Endothelial cell of umbilical vein (primary cell): Measurements from ENCODE around the gene COPS6. TPM values are rescaled to one million over a fixed set of nuclear protein-coding genes. Genes with fewer than 3 reads are reported as not detected.

ENCODE experiments used
- BruUV-seq: library from RNA; stranded (reverse); fragments of 400-500 nt; replicated peaks from 2 replicates; lab custom pipeline; 2021; lab: Mats Ljungman, UMichigan
- CTCF ChIA-PET: fragments of 300-600, 350-600 bp; sonication (Branson Sonifier 250); formaldehyde crosslinking; loops from one replicate; lab custom pipeline; 2021; ENCODE audit warnings: antibody characterized with exemption, inconsistent platforms; lab: Charles Lee
- POLR2A ChIA-PET: fragments of 300-600, 350-600 bp; sonication (Branson Sonifier 250); formaldehyde crosslinking; loops from one replicate; lab custom pipeline; 2021; ENCODE audit warnings: antibody characterized with exemption, inconsistent platforms; lab: Charles Lee
- DNase-seq: peaks from one replicate; pipeline ENCODE4 v3.0.0-alpha.2; 2011; ENCODE audit warnings: low read depth, low spot score
- FAIRE-seq: peaks from 2 replicates; lab custom pipeline; 2011; peaks lifted over from hg19 to GRCh38; lab: Jason Lieb, UNC
- H2AFZ ChIP-seq: 2 replicates; pipeline ENCODE4 v1.6.0; 2012; ENCODE audit warnings: low read depth, low read length, control low read depth, inconsistent platforms
- H3K27ac ChIP-seq: 2 replicates; pipeline ENCODE4 v1.5.1; 2011; ENCODE audit warnings: low read depth, mild to moderate bottlenecking, control low read depth, low read length, moderate library complexity; ENCODE audit not compliant: insufficient read depth
- H3K27me3 ChIP-seq, 2 experiments: 2 replicates each; pipeline versions ENCODE4 v1.6.0 to v1.6.1; 2011; ENCODE audit warnings: low read length in 2 of 2, mixed read lengths in 1 of 2; ENCODE audit not compliant: control insufficient read depth in 2 of 2, insufficient read depth in 2 of 2
- H3K36me3 ChIP-seq, 2 experiments: 2 replicates in 1 of 2; 3 replicates in 1 of 2; pipeline ENCODE4 v1.5.1; 2011; ENCODE audit warnings: low read length in 2 of 2, mild to moderate bottlenecking in 1 of 2, moderate library complexity in 1 of 2; ENCODE audit not compliant: control insufficient read depth in 2 of 2, insufficient read depth in 2 of 2; ENCODE audit errors: extremely low read depth in 1 of 2
- H3K4me1 ChIP-seq: 3 replicates; pipeline ENCODE4 v1.5.1; 2011; ENCODE audit warnings: mild to moderate bottlenecking, low read length; ENCODE audit not compliant: control insufficient read depth, insufficient read depth; ENCODE audit errors: extremely low read depth
- H3K4me2 ChIP-seq: 2 replicates; pipeline ENCODE4 v1.6.1; 2011; ENCODE audit warnings: low read length, control low read depth, mixed read lengths; ENCODE audit not compliant: insufficient read depth
- H3K4me3 ChIP-seq, 3 experiments: fragments of 200-600 bp in 1 of 3; sonication (generic), shearing (Covaris generic) in 1 of 3; replicated peaks in 1 of 3; 2 replicates each; pipeline ENCODE4 v1.5.1; 2011 to 2016; ENCODE audit warnings: control low read depth in 3 of 3, low read length in 3 of 3, mild to moderate bottlenecking in 2 of 3, inconsistent platforms in 1 of 3, low read depth in 1 of 3, moderate library complexity in 1 of 3; ENCODE audit not compliant: insufficient read depth in 1 of 3
- H3K79me2 ChIP-seq: 2 replicates; pipeline ENCODE4 v1.6.0; 2012; ENCODE audit warnings: low read length, inconsistent platforms; ENCODE audit not compliant: control insufficient read depth, insufficient read depth
- H3K9ac ChIP-seq: replicated peaks from 2 replicates; pipeline ENCODE3; 2011; ENCODE audit warnings: low read length, control low read depth; ENCODE audit not compliant: insufficient read depth; ENCODE audit errors: extremely low read depth
- H3K9me1 ChIP-seq: replicated peaks from 3 replicates; pipeline ENCODE4 v1.6.0; 2011; ENCODE audit warnings: mild to moderate bottlenecking, low read length; ENCODE audit not compliant: control insufficient read depth, insufficient read depth; ENCODE audit errors: extremely low read depth
- H3K9me3 ChIP-seq: replicated peaks from 2 replicates; pipeline ENCODE4 v1.5.1; 2012; ENCODE audit warnings: low read length, inconsistent platforms; ENCODE audit not compliant: control insufficient read depth, insufficient read depth
- H4K20me1 ChIP-seq: replicated peaks from 2 replicates; pipeline ENCODE3; 2011; ENCODE audit warnings: mild to moderate bottlenecking, low read length; ENCODE audit not compliant: control insufficient read depth, insufficient read depth; ENCODE audit errors: extremely low read depth
- FOS ChIP-seq: IDR thresholded peaks from 2 replicates; pipeline ENCODE4 v1.6.1; 2011; ENCODE audit warnings: mild to moderate bottlenecking, low read length, moderate library complexity, borderline replicate concordance; ENCODE audit not compliant: insufficient read depth
- MYC ChIP-seq: IDR thresholded peaks from one replicate; pipeline ENCODE4 v1.6.1; 2011; ENCODE audit warnings: mild to moderate bottlenecking, low read depth, low read length
- POLR2AphosphoS5 ChIP-seq: IDR thresholded peaks from 2 replicates; pipeline ENCODE4 v1.6.1; 2012; ENCODE audit warnings: low read depth, mild to moderate bottlenecking, control low read depth, low read length, moderate library complexity; ENCODE audit not compliant: insufficient read depth
- dilution Hi-C: fragments of 300-500 bp; cut with MboI; formaldehyde crosslinking; loops from one replicate; pipeline ENCODE4 v1.15.0; 2019; ENCODE audit warnings: low sequenced_read_pairs; ENCODE audit not compliant: extremely low pct_ligation_motif_present
- intact Hi-C: fragments of 100-400 bp; cut with micrococcal nuclease; formaldehyde crosslinking; loops from one replicate; pipeline ENCODE4 v1.10.0; 2022
- polyA plus RNA-seq, 4 experiments: library from polyadenylated mRNA; depleted of rRNA in 3 of 4; stranded (reverse) in 3 of 4; unstranded in 1 of 4; fragments of >200 nt; gene quantifications; 2 replicates each; pipeline versions ENCODE4 v1.2.1 to v1.2.3, GENCODE V29; 2011 to 2012; ENCODE audit warnings: missing spikeins in 1 of 4
- total RNA-seq: library from RNA; stranded (reverse); gene quantifications from 2 replicates; pipeline ENCODE4 v1.2.3, GENCODE V29; 2021
- TF ChIP-seq, protein P1 (sequence below): IDR thresholded peaks from 2 replicates; pipeline ENCODE4 v1.6.1; 2011; ENCODE audit not compliant: insufficient read depth, insufficient read length

COPS6 gene
- total and polyA plus RNA-seq, 2 donors (not counting 3 experiments of a cell fraction or from before 2014, with no cell fraction given): 188 to 251 TPM

DNA sequence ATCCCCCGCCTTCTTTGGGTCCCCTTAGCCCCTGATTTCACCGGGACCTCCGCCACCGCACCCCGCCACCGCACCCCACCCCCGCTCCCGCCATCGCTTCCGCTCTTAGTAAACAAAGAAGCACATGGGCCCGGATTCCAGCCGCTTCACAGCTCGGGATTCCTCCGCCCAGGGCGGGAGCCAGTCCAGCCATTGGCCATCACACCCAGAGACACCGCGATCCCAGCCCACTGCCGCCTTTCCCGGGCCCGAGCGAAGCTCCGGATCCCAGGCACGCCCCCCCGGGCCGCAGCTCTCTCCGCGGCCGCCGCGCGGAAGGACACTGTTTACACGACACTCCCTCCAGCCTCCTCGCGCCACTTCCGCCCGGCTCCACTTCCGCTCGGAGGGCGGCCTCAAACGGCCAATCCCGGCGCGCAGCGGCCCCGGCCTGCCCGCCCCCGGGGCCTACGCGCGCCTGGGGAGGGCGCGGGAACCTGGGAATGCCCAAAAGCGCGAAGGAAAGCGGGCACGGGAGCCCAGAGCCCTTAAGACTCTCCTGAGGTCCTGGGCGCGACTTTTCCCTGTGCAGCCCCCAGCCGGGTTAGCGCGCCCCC is 11.7 kb downstream of the COPS6 start:
- DNase-seq: peak; percentile 97
- H3K79me2 ChIP-seq: peaks cover 43% of the 10 kb centered on the region
- H4K20me1 ChIP-seq: no peaks in the 10 kb centered on the region
- peak overlapping the region; percentile 15 for H2AFZ ChIP-seq
- peak overlapping the region; percentile 74 to 96 (median 75) for H3K4me3 ChIP-seq
- no peaks in the 10 kb centered on the region for H3K27me3 ChIP-seq
- FAIRE-seq: peak; percentile 82
- BruUV-seq: no TSS peak
- intact Hi-C loops: loop anchor here (1.0 to 10.0 kb wide), 7 partner anchors 13 to 1024 kb away; partner anchors contain the start of genes CNPY4, GPC2, LAMTOR4 and SERPINE1
- CTCF ChIA-PET: interaction anchor here (1.1 to 2.8 kb wide), 7 partner anchors 11 to 51 kb away, joined by 3 to 18 read pairs (median 5); partner anchors contain the start of genes COPS6, MBLAC1 and ZSCAN21
- dilution Hi-C loops: no loop called here
- peak overlapping the region; percentile 84 for H3K27ac ChIP-seq
- H3K9ac ChIP-seq: peak overlapping the region; percentile 92
- no peaks in the 10 kb centered on the region for H3K9me1 ChIP-seq
- POLR2A ChIA-PET: interaction anchor here (0.6 to 2.8 kb wide), 6 partner anchors 12 to 79 kb away, joined by 3 to 15 read pairs (median 6); partner anchors contain the start of gene COPS6
- H3K36me3 ChIP-seq: peaks cover 29 to 37% of the 10 kb centered on the region in 2 experiments
- peaks cover 18% of the 10 kb centered on the region for H3K4me1 ChIP-seq
- TF ChIP-seq MYC (peak; percentile 35), POLR2AphosphoS5 (peak; percentile 71), FOS (no peak)
- TF ChIP-seq, protein P1, sequence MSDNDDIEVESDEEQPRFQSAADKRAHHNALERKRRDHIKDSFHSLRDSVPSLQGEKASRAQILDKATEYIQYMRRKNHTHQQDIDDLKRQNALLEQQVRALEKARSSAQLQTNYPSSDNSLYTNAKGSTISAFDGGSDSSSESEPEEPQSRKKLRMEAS: peak; percentile 86
- H3K9me3 ChIP-seq: no peaks in the 10 kb centered on the region
- H3K4me2 ChIP-seq: peak overlapping the region; percentile 94
